GM12878 (cell line): ENCODE measurements around the gene RGS16. TPM values are rescaled to one million over a fixed set of nuclear protein-coding genes. Genes with fewer than 3 reads are reported as not detected.
A peak's percentile ranks its signal among the peaks of the same experiment; 100 is the strongest.

Experiments used
- ATAC-seq: fragments of 200-7000 bp; cut with Tn5 transposase; 3 replicates; pipeline ENCODE4 v1.9.1; 2020; ENCODE audit warnings: mild to moderate bottlenecking, moderate library complexity
- BruUV-seq: library from RNA; stranded (reverse); fragments of 400-500 nt; replicated peaks from 2 replicates; lab custom pipeline; 2021; lab: Mats Ljungman, UMichigan
- CTCF ChIA-PET: fragments of 300-600 bp; sonication (Branson Sonifier 250); formaldehyde crosslinking; extraction: SDS; loops from one replicate; lab custom pipeline; 2021; ENCODE audit warnings: inconsistent platforms; lab: Yijun Ruan, JAX
- POLR2A ChIA-PET: fragments of 350-600 bp; formaldehyde crosslinking; extraction: SDS; loops from one replicate; lab custom pipeline; 2021; ENCODE audit warnings: inconsistent platforms; lab: Charles Lee
- RAD21 ChIA-PET: fragments of 300-600 bp; sonication (Branson Sonifier 250); formaldehyde crosslinking; loops from one replicate; lab custom pipeline; 2023; ENCODE audit warnings: antibody characterized with exemption; ENCODE audit not compliant: unreplicated experiment; lab: Charles Lee
- SMC1A ChIA-PET: fragments of 300-600 bp; sonication (Branson Sonifier 250); formaldehyde crosslinking; loops from one replicate; lab custom pipeline; 2023; ENCODE audit not compliant: unreplicated experiment, uncharacterized antibody; lab: Charles Lee
- DNase-seq: peaks from one replicate; pipeline ENCODE4 v3.0.0-alpha.2; 2011; ENCODE audit warnings: low read depth, low spot score
- FAIRE-seq: peaks from 3 replicates; lab custom pipeline; 2011; peaks lifted over from hg19 to GRCh38; lab: Jason Lieb, UNC
- H2AFZ ChIP-seq: 2 replicates; pipeline ENCODE4 v1.6.0; 2011; ENCODE audit warnings: low read depth, low read length, control low read depth; ENCODE audit not compliant: control insufficient read depth
- H3K27ac ChIP-seq: 2 replicates; pipeline ENCODE4 v1.5.1; 2011; ENCODE audit warnings: control low read depth; ENCODE audit not compliant: control insufficient read depth, insufficient read depth
- H3K27me3 ChIP-seq, 2 experiments: replicated peaks in 1 of 2; 2 replicates each; pipeline versions ENCODE4 v1.6.0 to v1.6.1; 2011; ENCODE audit warnings: low read length in 1 of 2; ENCODE audit not compliant: control insufficient read depth in 2 of 2, insufficient read depth in 2 of 2
- H3K36me3 ChIP-seq, 2 experiments: 2 replicates each; pipeline ENCODE4 v1.5.1; 2011; ENCODE audit warnings: low read length in 1 of 2; ENCODE audit not compliant: control insufficient read depth in 2 of 2, insufficient read depth in 2 of 2
- H3K4me1 ChIP-seq: 2 replicates; pipeline ENCODE4 v1.6.1; 2011; ENCODE audit warnings: mild to moderate bottlenecking, low read length, moderate library complexity, mixed read lengths; ENCODE audit not compliant: control insufficient read depth, insufficient read depth
- H3K4me2 ChIP-seq: 2 replicates; pipeline ENCODE4 v1.6.0; 2011; ENCODE audit warnings: control low read depth; ENCODE audit not compliant: control insufficient read depth, insufficient read depth
- H3K4me3 ChIP-seq: fragments of 200-600 bp; sonication (generic); 2 replicates; pipeline ENCODE4 v1.5.1; 2016
- H3K79me2 ChIP-seq: 2 replicates; pipeline ENCODE4 v1.6.0; 2011; ENCODE audit warnings: low read length; ENCODE audit not compliant: control insufficient read depth, insufficient read depth
- H3K9ac ChIP-seq: 2 replicates; pipeline ENCODE4 v1.8.0; 2011; ENCODE audit warnings: low read length, control low read depth, mixed read lengths; ENCODE audit not compliant: control insufficient read depth, insufficient read depth
- H3K9me3 ChIP-seq: replicated peaks from 3 replicates; pipeline ENCODE4 v1.5.1; 2011; ENCODE audit warnings: mild to moderate bottlenecking, low read length; ENCODE audit not compliant: control insufficient read depth, insufficient read depth
- H4K20me1 ChIP-seq: 2 replicates; pipeline ENCODE4 v1.6.0; 2011; ENCODE audit not compliant: control insufficient read depth, insufficient read depth
- BCLAF1 ChIP-seq: fragments of 450-650 bp; IDR thresholded peaks from 2 replicates; pipeline ENCODE4 v1.6.1; 2017; ENCODE audit warnings: antibody characterized with exemption, mild to moderate bottlenecking, moderate library complexity
- CREB1 ChIP-seq: IDR thresholded peaks from 2 replicates; pipeline ENCODE4 v1.6.1; 2012; ENCODE audit warnings: low read depth, mild to moderate bottlenecking, inconsistent platforms
- EGR1 ChIP-seq, 2 experiments: IDR thresholded peaks; 1 replicate in 1 of 2; 2 replicates in 1 of 2; pipeline ENCODE4 v1.6.1; 2011 to 2012; ENCODE audit warnings: low read depth in 2 of 2, low read length in 2 of 2, borderline replicate concordance in 1 of 2, mild to moderate bottlenecking in 1 of 2, moderate library complexity in 1 of 2
- EP300 ChIP-seq, 2 experiments: fragments of 150-350 bp in 1 of 2; IDR thresholded peaks; 2 replicates each; pipeline ENCODE4 v1.6.1; 2011 to 2012; ENCODE audit warnings: low read depth in 2 of 2, low read length in 2 of 2, borderline replicate concordance in 1 of 2, improper control_type of control experiment in 1 of 2, inconsistent platforms in 1 of 2; ENCODE audit not compliant: control insufficient read depth in 1 of 2
- ETV6 ChIP-seq, 2 experiments: fragments of 450-650 bp in 1 of 2; IDR thresholded peaks in 1 of 2; conservative IDR thresholded peaks in 1 of 2; 2 replicates each; pipeline ENCODE4 v1.6.1; 2014; ENCODE audit warnings: antibody characterized with exemption in 1 of 2, borderline replicate concordance in 1 of 2, low read depth in 1 of 2, mild to moderate bottlenecking in 1 of 2, moderate library complexity in 1 of 2
- FOS ChIP-seq: IDR thresholded peaks from 3 replicates; pipeline ENCODE4 v1.6.1; 2011; ENCODE audit warnings: borderline replicate concordance; ENCODE audit not compliant: insufficient read length; ENCODE audit errors: extremely low read depth
- JUNB ChIP-seq: IDR thresholded peaks from 2 replicates; pipeline ENCODE4 v1.6.1; 2016; ENCODE audit warnings: antibody characterized with exemption, mild to moderate bottlenecking
- NR2C1 ChIP-seq: fragments of 450-650 bp; IDR thresholded peaks from 2 replicates; pipeline ENCODE4 v1.6.1; 2017; ENCODE audit warnings: antibody characterized with exemption, mild to moderate bottlenecking, moderate library complexity
- NRF1 ChIP-seq: conservative IDR thresholded peaks from 2 replicates; pipeline ENCODE4 v1.6.1; 2011; ENCODE audit warnings: mild to moderate bottlenecking, low read depth, low read length, improper control_type of control experiment
- SREBF1 ChIP-seq: IDR thresholded peaks from 2 replicates; pipeline ENCODE4 v1.6.1; 2012; ENCODE audit warnings: mild to moderate bottlenecking, low read length
- SUZ12 ChIP-seq: fragments of 200-600 bp; sonication (generic); IDR thresholded peaks from one replicate; pipeline ENCODE4 v1.6.1; 2018; ENCODE audit warnings: antibody characterized with exemption, mild to moderate bottlenecking; ENCODE audit not compliant: unreplicated experiment
- WGBS: methylation state at CpG from one replicate; pipeline ENCODE4 v1.1.6; 2016; ENCODE audit warnings: low lambda C conversion rate; ENCODE audit not compliant: insufficient replicate concordance, insufficient coverage; ENCODE audit errors: missing lambda C conversion rate; 5-methylcytosine and 5-hydroxymethylcytosine counted together
- in situ Hi-C: fragments of 300-500 bp; cut with MboI; formaldehyde crosslinking; loops from 9 replicates; pipeline ENCODE4 v1.14.3; 2018; ENCODE audit warnings: mixed read lengths
- intact Hi-C: fragments of 100-400 bp; cut with micrococcal nuclease; formaldehyde crosslinking; loops from one replicate; pipeline ENCODE4 v1.14.2; 2022; ENCODE audit not compliant: unreplicated experiment
- polyA plus RNA-seq, 11 experiments: library from polyadenylated mRNA; depleted of rRNA in 4 of 11; unstranded in 6 of 11; stranded (reverse) in 5 of 11; fragments of >200 nt; fragmentation: Nextera tagmentation in 4 of 11; fragmentation: Illumina TruSeq in 1 of 11; extraction: Ambion mirVana in 4 of 11; extraction: Trizol in 1 of 11; gene quantifications; 1 replicate in 1 of 11; 2 replicates in 10 of 11; pipeline versions ENCODE4 v1.2.1 to v1.2.3, GENCODE V29; 2011 to 2016; ENCODE audit warnings: inconsistent platforms in 2 of 11, missing spikeins in 2 of 11, low read depth in 1 of 11
- total RNA-seq, 4 experiments: library from RNA; depleted of rRNA in 3 of 4; stranded (reverse); fragments of >200 nt in 3 of 4; fragmentation: Illumina TruSeq in 1 of 4; extraction: Trizol in 1 of 4; gene quantifications; 2 replicates each; pipeline versions ENCODE4 v1.2.1 to v1.2.3, GENCODE V29; 2013 to 2021
- TF ChIP-seq, protein P1 (sequence below): fragments of 450-650 bp; IDR thresholded peaks from 2 replicates; pipeline ENCODE4 v1.6.1; 2017; ENCODE audit warnings: mild to moderate bottlenecking, moderate library complexity
- TF ChIP-seq, protein P2 (sequence below): IDR thresholded peaks from 2 replicates; pipeline ENCODE4 v1.6.1; 2011; ENCODE audit warnings: borderline replicate concordance, low read depth, mild to moderate bottlenecking, moderate library complexity, low read length; ENCODE audit not compliant: insufficient read depth, poor library complexity, severe bottlenecking

Gene RGS16
- total and polyA plus RNA-seq, 10 of the 15 experiments (the other 5 are each of a cell fraction or from before 2014, with no cell fraction given): 16.4 to 58.2 (median 44.6) TPM

DNA sequence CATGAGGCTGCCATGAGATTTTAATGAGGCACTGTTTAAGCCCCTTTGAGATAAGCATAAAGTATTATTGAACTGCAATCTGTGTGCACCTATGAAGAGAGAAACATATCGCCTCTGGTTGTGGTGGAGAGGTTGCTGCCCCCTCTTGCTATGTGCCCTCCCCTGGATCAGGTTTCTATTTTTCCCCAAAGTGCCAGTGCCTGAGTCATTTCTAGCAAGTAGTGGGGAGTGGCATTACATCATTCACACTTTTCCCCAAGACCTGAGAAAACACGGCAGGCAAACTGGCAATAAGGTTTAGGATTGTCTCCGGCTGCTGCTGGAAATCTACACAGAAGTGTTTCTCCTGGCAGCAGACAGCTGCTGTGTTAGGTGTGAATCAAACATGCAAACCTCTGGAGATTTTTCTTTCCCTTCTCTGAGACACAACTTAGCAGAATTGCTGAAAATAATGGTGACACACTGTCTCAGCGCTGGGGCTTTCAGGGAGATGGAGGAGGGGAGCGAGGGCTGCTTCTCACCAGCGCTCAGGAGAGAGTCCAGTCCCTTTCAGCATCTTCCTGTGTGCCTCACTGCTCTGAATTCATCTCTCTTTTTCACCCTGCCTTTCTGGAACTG, 13.7 kb upstream of the RGS16 start:
- intact Hi-C loops (loop anchor here (5.0 kb wide), 2 partner anchors 99 to 164 kb away; no protein-coding TSS in a partner anchor), in situ Hi-C loops (no loop called here)
- ChIA-PET SMC1A (interaction anchor here (0.9 to 12.3 kb wide), 13 partner anchors 9 to 166 kb away, joined by 3 to 219 read pairs (median 16); partner anchors contain the start of gene RGS16), RAD21 (interaction anchor here (0.7 to 9.4 kb wide), 12 partner anchors 11 to 165 kb away, joined by 3 to 121 read pairs (median 8); partner anchors contain the start of gene RGS16), CTCF (interaction anchor here (1.2 to 37.4 kb wide), 9 partner anchors 8 to 171 kb away, joined by 4 to 1888 read pairs (median 8); partner anchors contain the start of genes NPL and RGS16), POLR2A (interaction anchor here (1.4 to 7.4 kb wide), 4 partner anchors 10 to 159 kb away, joined by 3 to 51 read pairs (median 21); partner anchors contain the start of gene RGS16)
- no peak for FAIRE-seq
- Histone ChIP-seq H3K36me3 (no peaks in the 10 kb centered on the region), H2AFZ (peak overlapping the region; percentile 11; the same call in 1 of the 2 replicates), H3K9me3 (peaks cover 2% of the 10 kb centered on the region; the same call in 1 of the 3 replicates), H3K4me3 (no peak overlapping the region), H3K27me3 (no peaks in the 10 kb centered on the region), H3K4me1 (peaks cover 54% of the 10 kb centered on the region), H3K9ac (no peak overlapping the region), H3K27ac (peak overlapping the region; percentile 42; the same call in 1 of the 2 replicates), H3K4me2 (peak overlapping the region; percentile 11; the same call in 1 of the 2 replicates), H4K20me1 (no peaks in the 10 kb centered on the region), H3K79me2 (no peaks in the 10 kb centered on the region)
- ATAC-seq: no peak
- BruUV-seq: no TSS peak
- no peak for DNase-seq
- 31% methylated on average over 6 of the region's 6 CpGs for WGBS
- TF ChIP-seq EGR1 (IDR thresholded peaks at IDR 0.05; ENCODE audit: borderline replicate concordance in 1 of 2, low read depth in 2 of 2, low read length in 2 of 2) (no peak), NR2C1 (no peak), SREBF1 (no peak), NRF1 (no peak), CREB1 (no peak), FOS (no peak), JUNB (peak; percentile 82), BCLAF1 (no peak), EP300 (IDR thresholded peaks at IDR 0.05; ENCODE audit: borderline replicate concordance in 1 of 2, control insufficient read depth in 1 of 2, low read depth in 2 of 2, low read length in 2 of 2) (peak in 1 of 2 experiments; percentile 41; a peak in 1 of 4 replicates), SUZ12 (no peak), ETV6 (conservative IDR thresholded peaks at IDR 0.05 in 1 of 2, IDR thresholded peaks at IDR 0.05 in 1 of 2; ENCODE audit: borderline replicate concordance in 1 of 2, low read depth in 1 of 2) (peak in 1 of 2 experiments; percentile 45; a peak in 1 of 4 replicates)
- TF ChIP-seq, protein P1, sequence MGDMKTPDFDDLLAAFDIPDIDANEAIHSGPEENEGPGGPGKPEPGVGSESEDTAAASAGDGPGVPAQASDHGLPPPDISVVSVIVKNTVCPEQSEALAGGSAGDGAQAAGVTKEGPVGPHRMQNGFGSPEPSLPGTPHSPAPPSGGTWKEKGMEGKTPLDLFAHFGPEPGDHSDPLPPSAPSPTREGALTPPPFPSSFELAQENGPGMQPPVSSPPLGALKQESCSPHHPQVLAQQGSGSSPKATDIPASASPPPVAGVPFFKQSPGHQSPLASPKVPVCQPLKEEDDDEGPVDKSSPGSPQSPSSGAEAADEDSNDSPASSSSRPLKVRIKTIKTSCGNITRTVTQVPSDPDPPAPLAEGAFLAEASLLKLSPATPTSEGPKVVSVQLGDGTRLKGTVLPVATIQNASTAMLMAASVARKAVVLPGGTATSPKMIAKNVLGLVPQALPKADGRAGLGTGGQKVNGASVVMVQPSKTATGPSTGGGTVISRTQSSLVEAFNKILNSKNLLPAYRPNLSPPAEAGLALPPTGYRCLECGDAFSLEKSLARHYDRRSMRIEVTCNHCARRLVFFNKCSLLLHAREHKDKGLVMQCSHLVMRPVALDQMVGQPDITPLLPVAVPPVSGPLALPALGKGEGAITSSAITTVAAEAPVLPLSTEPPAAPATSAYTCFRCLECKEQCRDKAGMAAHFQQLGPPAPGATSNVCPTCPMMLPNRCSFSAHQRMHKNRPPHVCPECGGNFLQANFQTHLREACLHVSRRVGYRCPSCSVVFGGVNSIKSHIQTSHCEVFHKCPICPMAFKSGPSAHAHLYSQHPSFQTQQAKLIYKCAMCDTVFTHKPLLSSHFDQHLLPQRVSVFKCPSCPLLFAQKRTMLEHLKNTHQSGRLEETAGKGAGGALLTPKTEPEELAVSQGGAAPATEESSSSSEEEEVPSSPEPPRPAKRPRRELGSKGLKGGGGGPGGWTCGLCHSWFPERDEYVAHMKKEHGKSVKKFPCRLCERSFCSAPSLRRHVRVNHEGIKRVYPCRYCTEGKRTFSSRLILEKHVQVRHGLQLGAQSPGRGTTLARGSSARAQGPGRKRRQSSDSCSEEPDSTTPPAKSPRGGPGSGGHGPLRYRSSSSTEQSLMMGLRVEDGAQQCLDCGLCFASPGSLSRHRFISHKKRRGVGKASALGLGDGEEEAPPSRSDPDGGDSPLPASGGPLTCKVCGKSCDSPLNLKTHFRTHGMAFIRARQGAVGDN: no peak
- TF ChIP-seq, protein P2, sequence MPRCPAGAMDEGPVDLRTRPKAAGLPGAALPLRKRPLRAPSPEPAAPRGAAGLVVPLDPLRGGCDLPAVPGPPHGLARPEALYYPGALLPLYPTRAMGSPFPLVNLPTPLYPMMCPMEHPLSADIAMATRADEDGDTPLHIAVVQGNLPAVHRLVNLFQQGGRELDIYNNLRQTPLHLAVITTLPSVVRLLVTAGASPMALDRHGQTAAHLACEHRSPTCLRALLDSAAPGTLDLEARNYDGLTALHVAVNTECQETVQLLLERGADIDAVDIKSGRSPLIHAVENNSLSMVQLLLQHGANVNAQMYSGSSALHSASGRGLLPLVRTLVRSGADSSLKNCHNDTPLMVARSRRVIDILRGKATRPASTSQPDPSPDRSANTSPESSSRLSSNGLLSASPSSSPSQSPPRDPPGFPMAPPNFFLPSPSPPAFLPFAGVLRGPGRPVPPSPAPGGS: no peak
